ENCODE data around the gene RAI1. TPM values are rescaled to one million over a fixed set of nuclear protein-coding genes. Genes with fewer than 3 reads are reported as not detected.

The RAI1 gene
- polyA plus RNA-seq, 1 donor: 20.1 TPM

- no peak for DNase-seq
Observed at GRCh38 chr17:17819111-17819510, 137.9 kb downstream of the RAI1 start.

GRCh38 chr17:17819561-17819995, 138.3 kb downstream of the RAI1 start:
- no peak for DNase-seq

GRCh38 chr17:17820046-17820445, 138.8 kb downstream of the RAI1 start:
- no peak for DNase-seq

- no peak for DNase-seq
Observed at GRCh38 chr17:17820463-17821158, 139.4 kb downstream of the RAI1 start.

- DNase-seq: no peak
Observed at GRCh38 chr17:17822189-17822588, 140.9 kb downstream of the RAI1 start.

GRCh38 chr17:17822616-17823015, 141.4 kb downstream of the RAI1 start:
- no peak for DNase-seq

GRCh38 chr17:17823433-17824118, 142.3 kb downstream of the RAI1 start:
- DNase-seq: peak; percentile 90

GRCh38 chr17:17824119-17824782, 143.0 kb downstream of the RAI1 start:
- DNase-seq: no peak

- DNase-seq: no peak
Observed at GRCh38 chr17:17824783-17825614, 143.7 kb downstream of the RAI1 start.

GRCh38 chr17:17826342-17826713, 145.1 kb downstream of the RAI1 start:
- no peak for DNase-seq

- no peak for DNase-seq
Observed at GRCh38 chr17:17826942-17827785, 145.9 kb downstream of the RAI1 start.

GRCh38 chr17:17827826-17828621, 146.8 kb downstream of the RAI1 start:
- no peak for DNase-seq

- no peak for DNase-seq
Observed at GRCh38 chr17:17830269-17830567, 149.0 kb downstream of the RAI1 start.

GRCh38 chr17:17830740-17831207, 149.5 kb downstream of the RAI1 start:
- DNase-seq: no peak

- no peak for DNase-seq
Observed at GRCh38 chr17:17831208-17832031, 150.2 kb downstream of the RAI1 start.

GRCh38 chr17:17832032-17832363, 150.7 kb downstream of the RAI1 start:
- DNase-seq: no peak

- DNase-seq: no peak
Observed at GRCh38 chr17:17833658-17834357, 152.6 kb downstream of the RAI1 start.

- no peak for DNase-seq
Observed at GRCh38 chr17:17834974-17835373, 153.7 kb downstream of the RAI1 start.

GRCh38 chr17:17835415-17836249, 154.4 kb downstream of the RAI1 start:
- DNase-seq: no peak
